Measurements from ENCODE around the gene HTRA1. TPM values are rescaled to one million over a fixed set of nuclear protein-coding genes. Genes with fewer than 3 reads are reported as not detected.
A peak's percentile ranks its signal among the peaks of the same experiment; 100 is the strongest.

The HTRA1 gene
- total and polyA plus RNA-seq, 9 of the 15 experiments (the other 6 are each of a cell fraction or from before 2014, with no cell fraction given) = 0.06 to 0.16 (median 0.13) TPM; not detected in 5

- TF ChIP-seq ZNF347 (CRISPR knock-in tag; IDR thresholded peaks at IDR 0.05; ENCODE audit: low read depth) = no peak
- TF ChIP-seq KDM1A (IDR thresholded peaks at IDR 0.05) = no peak
- no peak for TF ChIP-seq NFATC3 (IDR thresholded peaks at IDR 0.05)
- TF ChIP-seq, protein P1, sequence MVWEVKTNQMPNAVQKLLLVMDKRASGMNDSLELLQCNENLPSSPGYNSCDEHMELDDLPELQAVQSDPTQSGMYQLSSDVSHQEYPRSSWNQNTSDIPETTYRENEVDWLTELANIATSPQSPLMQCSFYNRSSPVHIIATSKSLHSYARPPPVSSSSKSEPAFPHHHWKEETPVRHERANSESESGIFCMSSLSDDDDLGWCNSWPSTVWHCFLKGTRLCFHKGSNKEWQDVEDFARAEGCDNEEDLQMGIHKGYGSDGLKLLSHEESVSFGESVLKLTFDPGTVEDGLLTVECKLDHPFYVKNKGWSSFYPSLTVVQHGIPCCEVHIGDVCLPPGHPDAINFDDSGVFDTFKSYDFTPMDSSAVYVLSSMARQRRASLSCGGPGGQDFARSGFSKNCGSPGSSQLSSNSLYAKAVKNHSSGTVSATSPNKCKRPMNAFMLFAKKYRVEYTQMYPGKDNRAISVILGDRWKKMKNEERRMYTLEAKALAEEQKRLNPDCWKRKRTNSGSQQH (CRISPR knock-in tag; IDR thresholded peaks at IDR 0.05) = no peak
- no peak for TF ChIP-seq ATF7 (IDR thresholded peaks at IDR 0.05)
- no peak for TF ChIP-seq TCF3 (CRISPR knock-in tag; IDR thresholded peaks at IDR 0.05)
- TF ChIP-seq CHCHD3 (CRISPR knock-in tag; IDR thresholded peaks at IDR 0.05) = no peak
- TF ChIP-seq RFX5 (IDR thresholded peaks at IDR 0.05; ENCODE audit: low read depth, low read length) = no peak
Measured at GRCh38 chr10:122435212-122435827, 26.0 kb upstream of the HTRA1 start (continued).

DNA sequence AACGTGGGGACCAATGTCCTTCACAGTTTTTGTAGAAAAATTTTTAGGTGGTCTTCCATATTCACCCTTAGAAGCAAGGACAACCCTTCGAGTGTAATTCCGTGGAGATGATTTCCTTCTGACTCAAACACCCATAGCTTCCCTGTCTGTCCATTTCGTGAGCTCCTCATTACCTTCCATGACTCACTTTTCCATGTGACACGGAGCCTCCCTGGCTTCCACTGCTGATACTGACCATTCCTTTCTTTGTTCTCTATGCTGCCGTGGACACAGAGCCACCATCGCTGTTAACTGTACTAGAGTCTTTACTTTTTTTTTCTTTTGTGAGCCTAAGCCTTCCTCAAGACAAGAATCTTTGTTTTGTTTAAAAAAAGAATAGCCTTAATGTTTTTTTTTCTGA is 19.4 kb upstream of the HTRA1 start:
- H3K9ac ChIP-seq (ENCODE audit: insufficient read depth in 1 of 2, low read depth in 2 of 2, low read length in 2 of 2) = no peak overlapping the region
- no peaks in the 10 kb centered on the region for H3K9me3 ChIP-seq (replicated peaks; ENCODE audit: control insufficient read depth, insufficient read depth, low read depth, low read length)
- H3K79me2 ChIP-seq (ENCODE audit: control insufficient read depth, insufficient read depth, low read length) = no peaks in the 10 kb centered on the region
- H3K27me3 ChIP-seq (ENCODE audit: control insufficient read depth in 2 of 2, insufficient read depth in 2 of 2, low read length in 2 of 2) = no peaks in the 10 kb centered on the region
- ChIA-PET CTCF (ENCODE audit: low intra/inter-chr PET ratio) (no interaction called here), POLR2A (interaction anchor here (0.6 kb wide), 1 partner anchor 81 kb away, joined by 3 read pairs; no protein-coding TSS in a partner anchor)
- no peak overlapping the region for H3K4me3 ChIP-seq
- DNase-seq (ENCODE audit: extremely low read depth in 1 of 4, low spot score in 3 of 4) (no peak), ATAC-seq (no peak), FAIRE-seq (no peak)
- intact Hi-C loops (cut with micrococcal nuclease) (no loop called here), in situ Hi-C loops (cut with MboI) (loop anchor here (25.0 kb wide), 1 partner anchor 305 kb away; no protein-coding TSS in a partner anchor)
- H4K20me1 ChIP-seq (replicated peaks; ENCODE audit: control insufficient read depth, insufficient read depth, low read length) = no peaks in the 10 kb centered on the region
- 0% methylated on average over 7 of the region's 7 CpGs for WGBS (ENCODE audit: insufficient coverage, low coverage, missing lambda C conversion rate)
- H3K4me2 ChIP-seq (ENCODE audit: insufficient read depth, low read length) = no peak overlapping the region
- no peaks in the 10 kb centered on the region for H3K9me1 ChIP-seq (ENCODE audit: control insufficient read depth, insufficient read depth, low read length)
- H3K36me3 ChIP-seq (ENCODE audit: control insufficient read depth, insufficient read depth, low read length) = no peaks in the 10 kb centered on the region
- no peaks in the 10 kb centered on the region for H3K4me1 ChIP-seq (replicated peaks in 1 of 2; ENCODE audit: control insufficient read depth in 2 of 2, insufficient read depth in 2 of 2, low read length in 2 of 2)
- H2AFZ ChIP-seq (ENCODE audit: low read depth, low read length) = no peak overlapping the region
- TF ChIP-seq FOSL1 (tag; conservative IDR thresholded peaks at IDR 0.05) = peak; percentile 36
- no peak for TF ChIP-seq CBFB (CRISPR knock-in tag; IDR thresholded peaks at IDR 0.05)
- no peak overlapping the region for H3K27ac ChIP-seq (ENCODE audit: extremely low read depth, low read depth, low read length)
- BruUV-seq (replicated peaks) = no TSS peak

Measured in K562 (cell line).